Neural cell (in vitro differentiated cells): ENCODE measurements around the gene TDRD10.

Source experiments
- EZH2 ChIP-seq: fragments of 200-600, 300-800 bp; shearing (Covaris generic), sonication (generic); IDR thresholded peaks from 2 replicates; pipeline ENCODE4 v1.6.1; 2014; ENCODE audit warnings: antibody characterized with exemption, low read length, borderline replicate concordance, mild to moderate bottlenecking; ENCODE audit not compliant: insufficient read depth, poor library complexity, severe bottlenecking
- POLR2AphosphoS5 ChIP-seq: IDR thresholded peaks from 2 replicates; pipeline ENCODE4 v1.6.1; 2012
- RAD21 ChIP-seq: fragments of 450-650 bp; conservative IDR thresholded peaks from 2 replicates; pipeline ENCODE4 v1.6.1; 2014; ENCODE audit warnings: antibody characterized with exemption, mild to moderate bottlenecking, moderate library complexity
- TAF1 ChIP-seq: IDR thresholded peaks from 2 replicates; pipeline ENCODE4 v1.6.1; 2012; ENCODE audit warnings: low read depth
- TF ChIP-seq, protein P1 (sequence below): fragments of 450-650 bp; IDR thresholded peaks from 2 replicates; pipeline ENCODE4 v1.5.1; 2014; ENCODE audit warnings: antibody characterized with exemption, mild to moderate bottlenecking, moderate library complexity; ENCODE audit not compliant: poor library complexity, severe bottlenecking

- TF ChIP-seq, protein P1, sequence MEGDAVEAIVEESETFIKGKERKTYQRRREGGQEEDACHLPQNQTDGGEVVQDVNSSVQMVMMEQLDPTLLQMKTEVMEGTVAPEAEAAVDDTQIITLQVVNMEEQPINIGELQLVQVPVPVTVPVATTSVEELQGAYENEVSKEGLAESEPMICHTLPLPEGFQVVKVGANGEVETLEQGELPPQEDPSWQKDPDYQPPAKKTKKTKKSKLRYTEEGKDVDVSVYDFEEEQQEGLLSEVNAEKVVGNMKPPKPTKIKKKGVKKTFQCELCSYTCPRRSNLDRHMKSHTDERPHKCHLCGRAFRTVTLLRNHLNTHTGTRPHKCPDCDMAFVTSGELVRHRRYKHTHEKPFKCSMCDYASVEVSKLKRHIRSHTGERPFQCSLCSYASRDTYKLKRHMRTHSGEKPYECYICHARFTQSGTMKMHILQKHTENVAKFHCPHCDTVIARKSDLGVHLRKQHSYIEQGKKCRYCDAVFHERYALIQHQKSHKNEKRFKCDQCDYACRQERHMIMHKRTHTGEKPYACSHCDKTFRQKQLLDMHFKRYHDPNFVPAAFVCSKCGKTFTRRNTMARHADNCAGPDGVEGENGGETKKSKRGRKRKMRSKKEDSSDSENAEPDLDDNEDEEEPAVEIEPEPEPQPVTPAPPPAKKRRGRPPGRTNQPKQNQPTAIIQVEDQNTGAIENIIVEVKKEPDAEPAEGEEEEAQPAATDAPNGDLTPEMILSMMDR: no peak
- no peak for TF ChIP-seq TAF1
- no peak for TF ChIP-seq EZH2
- no peak for TF ChIP-seq RAD21
- TF ChIP-seq POLR2AphosphoS5: no peak
Observed at GRCh38 chr1:154471304-154471703, 30.7 kb upstream of the TDRD10 start.
